K562 (cell line): ENCODE measurements around the gene ZFP69. TPM values are rescaled to one million over a fixed set of nuclear protein-coding genes. Genes with fewer than 3 reads are reported as not detected.
A peak's percentile ranks its signal among the peaks of the same experiment; 100 is the strongest.

ENCODE experiments used
- BRCA1 ChIP-seq, 2 experiments: fragments of 450-650 bp in 1 of 2; sonication (generic) in 1 of 2; formaldehyde crosslinking in 1 of 2; IDR thresholded peaks; 2 replicates each; pipeline versions ENCODE4 v1.5.0 to v1.6.1; 2017 to 2020; ENCODE audit warnings: mild to moderate bottlenecking in 1 of 2, missing genetic modification reagents in 1 of 2
- CBFA2T3 ChIP-seq: fragments of 450-650 bp; IDR thresholded peaks from 2 replicates; pipeline ENCODE4 v1.6.1; 2017
- CEBPG ChIP-seq, 3 experiments: fragments of 200-800 bp in 1 of 3; sonication (Bioruptor generic) in 1 of 3; sonication (generic) in 1 of 3; formaldehyde crosslinking in 1 of 3; IDR thresholded peaks in 2 of 3; conservative IDR thresholded peaks in 1 of 3; 2 replicates each; pipeline versions ENCODE4 v1.6.1 to v1.8.0; 2016 to 2022; ENCODE audit warnings: missing compliant biosample characterization in 2 of 3, missing genetic modification characterization in 2 of 3, mild to moderate bottlenecking in 1 of 3, missing genetic modification reagents in 1 of 3
- EGR1 ChIP-seq: fragments of 450-650 bp; conservative IDR thresholded peaks from 2 replicates; pipeline ENCODE4 v1.6.1; 2017; ENCODE audit warnings: mild to moderate bottlenecking
- ETV5 ChIP-seq: sonication (generic); formaldehyde crosslinking; IDR thresholded peaks from 2 replicates; pipeline ENCODE4 v1.4.0; 2020; ENCODE audit warnings: low read depth, mild to moderate bottlenecking, missing genetic modification reagents
- KDM4B ChIP-seq, 2 experiments: fragments of 450-650 bp in 1 of 2; sonication (generic) in 1 of 2; IDR thresholded peaks; 2 replicates each; pipeline ENCODE4 v1.6.1; 2016 to 2017; ENCODE audit warnings: borderline replicate concordance in 2 of 2, antibody characterized with exemption in 1 of 2, low read depth in 1 of 2, mild to moderate bottlenecking in 1 of 2
- LEF1 ChIP-seq: fragments of 450-650 bp; IDR thresholded peaks from 2 replicates; pipeline ENCODE4 v1.6.1; 2016; ENCODE audit warnings: mild to moderate bottlenecking
- NBN ChIP-seq: fragments of 450-650 bp; IDR thresholded peaks from 2 replicates; pipeline ENCODE4 v1.6.1; 2016; ENCODE audit warnings: low read depth, mild to moderate bottlenecking
- PHTF2 ChIP-seq: fragments of 250-450 bp; sonication (Bioruptor Pico); IDR thresholded peaks from 2 replicates; pipeline ENCODE4 v1.5.0; 2021; ENCODE audit warnings: mild to moderate bottlenecking
- SIN3A ChIP-seq, 2 experiments: fragments of 150-350 bp in 1 of 2; IDR thresholded peaks; 2 replicates each; pipeline ENCODE4 v1.6.1; 2011 to 2016; ENCODE audit warnings: borderline replicate concordance in 2 of 2, low read depth in 2 of 2, low read length in 2 of 2, mild to moderate bottlenecking in 2 of 2, moderate library complexity in 2 of 2; ENCODE audit not compliant: control insufficient read depth in 1 of 2
- SUPT5H ChIP-seq: fragments of 450-650 bp; IDR thresholded peaks from 2 replicates; pipeline ENCODE4 v1.6.1; 2016
- ZC3H11A ChIP-seq: IDR thresholded peaks from 2 replicates; pipeline ENCODE4 v1.6.1; 2012; ENCODE audit warnings: low read depth, low read length, improper control_type of control experiment
- ZNF124 ChIP-seq: sonication (generic); formaldehyde crosslinking; IDR thresholded peaks from 2 replicates; pipeline ENCODE4 v1.8.1; 2022; ENCODE audit warnings: missing genetic modification reagents
- ZNF282 ChIP-seq: sonication (generic); formaldehyde crosslinking; IDR thresholded peaks from 2 replicates; pipeline ENCODE4 v1.8.1; 2023; ENCODE audit warnings: missing genetic modification reagents
- ZNF408 ChIP-seq: fragments of 250-450 bp; sonication (Bioruptor Pico); IDR thresholded peaks from 2 replicates; pipeline ENCODE4 v1.4.0; 2020; ENCODE audit warnings: low read depth, mild to moderate bottlenecking, moderate library complexity
- ZNF79 ChIP-seq: fragments of 250-450 bp; sonication (Bioruptor Pico); IDR thresholded peaks from 2 replicates; pipeline ENCODE4 v1.4.0; 2020; ENCODE audit warnings: low read depth, mild to moderate bottlenecking, moderate library complexity
- polyA plus RNA-seq, 8 experiments: library from polyadenylated mRNA; depleted of rRNA in 4 of 8; stranded (reverse) in 5 of 8; unstranded in 3 of 8; fragments of >200 nt; fragmentation: Nextera tagmentation in 2 of 8; fragmentation: Illumina TruSeq in 1 of 8; extraction: Ambion mirVana in 2 of 8; extraction: Trizol in 1 of 8; gene quantifications; 2 replicates each; pipeline versions ENCODE4 v1.2.1 to v1.2.3, GENCODE V29; 2011 to 2014; ENCODE audit warnings: inconsistent platforms in 1 of 8, missing spikeins in 1 of 8
- total RNA-seq, 7 experiments: library from RNA; depleted of rRNA in 6 of 7; stranded (reverse); fragments of >200 nt in 6 of 7; fragmentation: Illumina TruSeq in 2 of 7; extraction: Trizol in 2 of 7; gene quantifications; 2 replicates each; pipeline versions ENCODE4 v1.2.1 to v1.2.3, GENCODE V29; 2011 to 2021; ENCODE audit warnings: low replicate concordance in 1 of 7
- TF ChIP-seq, protein P1 (sequence below): fragments of 250-450 bp; sonication (Bioruptor Pico); IDR thresholded peaks from 2 replicates; pipeline ENCODE4 v1.8.0; 2021; ENCODE audit warnings: moderate library complexity, mild to moderate bottlenecking, inconsistent platforms
- TF ChIP-seq, protein P2 (sequence below): fragments of 250-450 bp; sonication (Bioruptor Pico); IDR thresholded peaks from 2 replicates; pipeline ENCODE4 v1.4.0; 2020; ENCODE audit warnings: mild to moderate bottlenecking
- TF ChIP-seq, protein P3 (sequence below): fragments of 450-650 bp; IDR thresholded peaks from 2 replicates; pipeline ENCODE4 v1.6.1; 2016; ENCODE audit warnings: antibody characterized with exemption
- TF ChIP-seq, protein P4 (sequence below), 2 experiments: IDR thresholded peaks; 2 replicates each; pipeline ENCODE4 v1.6.1; 2012; ENCODE audit warnings: improper control_type of control experiment in 2 of 2, low read depth in 2 of 2, low read length in 2 of 2, borderline replicate concordance in 1 of 2

Gene ZFP69
- total and polyA plus RNA-seq, 9 of the 15 experiments (the other 6 are each of a cell fraction or from before 2014, with no cell fraction given): 2.0 to 8.4 (median 5.7) TPM

DNA sequence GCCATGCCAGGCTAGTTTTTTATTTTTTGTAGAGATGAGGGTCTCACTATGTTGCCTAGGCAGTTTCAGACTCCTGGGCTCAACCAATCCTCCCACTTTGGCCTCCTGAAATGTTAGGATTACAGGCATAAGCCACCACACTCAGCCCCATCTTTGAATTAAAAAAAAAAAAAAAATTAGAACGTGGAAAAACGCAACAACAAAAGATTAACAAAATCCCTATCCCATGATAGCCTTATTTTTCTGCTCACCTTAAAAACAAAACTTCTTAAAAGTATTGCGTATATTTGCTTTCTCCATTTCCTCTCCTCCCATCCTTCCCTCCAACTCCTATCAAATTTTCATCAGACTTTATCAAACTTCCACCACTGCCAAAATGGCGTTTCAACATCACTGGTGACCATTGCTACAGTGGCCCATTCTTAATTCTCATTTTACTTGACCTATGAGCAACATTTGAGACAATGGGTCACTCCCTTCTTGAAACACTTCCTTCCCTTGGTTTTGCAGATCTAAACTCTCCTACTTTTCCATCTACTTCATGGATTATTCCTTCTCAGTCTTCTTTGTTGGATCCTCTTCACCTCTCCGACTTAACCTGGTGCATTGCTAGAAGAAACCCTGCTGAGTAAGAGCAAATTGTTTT is 53.8 kb downstream of the ZFP69 start (continued):
- TF ChIP-seq, protein P1, sequence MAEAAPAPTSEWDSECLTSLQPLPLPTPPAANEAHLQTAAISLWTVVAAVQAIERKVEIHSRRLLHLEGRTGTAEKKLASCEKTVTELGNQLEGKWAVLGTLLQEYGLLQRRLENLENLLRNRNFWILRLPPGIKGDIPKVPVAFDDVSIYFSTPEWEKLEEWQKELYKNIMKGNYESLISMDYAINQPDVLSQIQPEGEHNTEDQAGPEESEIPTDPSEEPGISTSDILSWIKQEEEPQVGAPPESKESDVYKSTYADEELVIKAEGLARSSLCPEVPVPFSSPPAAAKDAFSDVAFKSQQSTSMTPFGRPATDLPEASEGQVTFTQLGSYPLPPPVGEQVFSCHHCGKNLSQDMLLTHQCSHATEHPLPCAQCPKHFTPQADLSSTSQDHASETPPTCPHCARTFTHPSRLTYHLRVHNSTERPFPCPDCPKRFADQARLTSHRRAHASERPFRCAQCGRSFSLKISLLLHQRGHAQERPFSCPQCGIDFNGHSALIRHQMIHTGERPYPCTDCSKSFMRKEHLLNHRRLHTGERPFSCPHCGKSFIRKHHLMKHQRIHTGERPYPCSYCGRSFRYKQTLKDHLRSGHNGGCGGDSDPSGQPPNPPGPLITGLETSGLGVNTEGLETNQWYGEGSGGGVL (CRISPR knock-in tag): no peak
- TF ChIP-seq, protein P2, sequence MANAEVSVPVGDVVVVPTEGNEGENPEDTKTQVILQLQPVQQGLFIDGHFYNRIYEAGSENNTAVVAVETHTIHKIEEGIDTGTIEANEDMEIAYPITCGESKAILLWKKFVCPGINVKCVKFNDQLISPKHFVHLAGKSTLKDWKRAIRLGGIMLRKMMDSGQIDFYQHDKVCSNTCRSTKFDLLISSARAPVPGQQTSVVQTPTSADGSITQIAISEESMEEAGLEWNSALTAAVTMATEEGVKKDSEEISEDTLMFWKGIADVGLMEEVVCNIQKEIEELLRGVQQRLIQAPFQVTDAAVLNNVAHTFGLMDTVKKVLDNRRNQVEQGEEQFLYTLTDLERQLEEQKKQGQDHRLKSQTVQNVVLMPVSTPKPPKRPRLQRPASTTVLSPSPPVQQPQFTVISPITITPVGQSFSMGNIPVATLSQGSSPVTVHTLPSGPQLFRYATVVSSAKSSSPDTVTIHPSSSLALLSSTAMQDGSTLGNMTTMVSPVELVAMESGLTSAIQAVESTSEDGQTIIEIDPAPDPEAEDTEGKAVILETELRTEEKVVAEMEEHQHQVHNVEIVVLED: no peak
- TF ChIP-seq, protein P3, sequence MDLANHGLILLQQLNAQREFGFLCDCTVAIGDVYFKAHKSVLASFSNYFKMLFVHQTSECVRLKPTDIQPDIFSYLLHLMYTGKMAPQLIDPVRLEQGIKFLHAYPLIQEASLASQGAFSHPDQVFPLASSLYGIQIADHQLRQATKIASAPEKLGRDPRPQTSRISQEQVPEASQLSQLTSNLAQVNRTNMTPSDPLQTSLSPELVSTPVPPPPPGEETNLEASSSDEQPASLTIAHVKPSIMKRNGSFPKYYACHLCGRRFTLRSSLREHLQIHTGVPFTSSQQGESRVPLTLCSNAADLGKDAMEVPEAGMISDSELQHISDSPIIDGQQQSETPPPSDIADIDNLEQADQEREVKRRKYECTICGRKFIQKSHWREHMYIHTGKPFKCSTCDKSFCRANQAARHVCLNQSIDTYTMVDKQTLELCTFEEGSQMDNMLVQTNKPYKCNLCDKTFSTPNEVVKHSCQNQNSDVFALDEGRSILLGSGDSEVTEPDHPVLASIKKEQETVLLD: 0 out of 2 replicates have a peak, but pooled peaks have one; percentile 38
- TF ChIP-seq, protein P4, sequence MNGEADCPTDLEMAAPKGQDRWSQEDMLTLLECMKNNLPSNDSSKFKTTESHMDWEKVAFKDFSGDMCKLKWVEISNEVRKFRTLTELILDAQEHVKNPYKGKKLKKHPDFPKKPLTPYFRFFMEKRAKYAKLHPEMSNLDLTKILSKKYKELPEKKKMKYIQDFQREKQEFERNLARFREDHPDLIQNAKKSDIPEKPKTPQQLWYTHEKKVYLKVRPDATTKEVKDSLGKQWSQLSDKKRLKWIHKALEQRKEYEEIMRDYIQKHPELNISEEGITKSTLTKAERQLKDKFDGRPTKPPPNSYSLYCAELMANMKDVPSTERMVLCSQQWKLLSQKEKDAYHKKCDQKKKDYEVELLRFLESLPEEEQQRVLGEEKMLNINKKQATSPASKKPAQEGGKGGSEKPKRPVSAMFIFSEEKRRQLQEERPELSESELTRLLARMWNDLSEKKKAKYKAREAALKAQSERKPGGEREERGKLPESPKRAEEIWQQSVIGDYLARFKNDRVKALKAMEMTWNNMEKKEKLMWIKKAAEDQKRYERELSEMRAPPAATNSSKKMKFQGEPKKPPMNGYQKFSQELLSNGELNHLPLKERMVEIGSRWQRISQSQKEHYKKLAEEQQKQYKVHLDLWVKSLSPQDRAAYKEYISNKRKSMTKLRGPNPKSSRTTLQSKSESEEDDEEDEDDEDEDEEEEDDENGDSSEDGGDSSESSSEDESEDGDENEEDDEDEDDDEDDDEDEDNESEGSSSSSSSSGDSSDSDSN (IDR thresholded peaks at IDR 0.05; ENCODE audit: borderline replicate concordance in 1 of 2, low read depth in 2 of 2, low read length in 2 of 2): no peak
- TF ChIP-seq ZNF79 (no peak), ZC3H11A (no peak), NBN (peak; percentile 41; the same call in 1 of the 2 replicates), PHTF2 (CRISPR knock-in tag) (no peak), KDM4B (IDR thresholded peaks at IDR 0.05; ENCODE audit: borderline replicate concordance in 2 of 2, low read depth in 1 of 2) (no peak), SIN3A (IDR thresholded peaks at IDR 0.05; ENCODE audit: borderline replicate concordance in 2 of 2, control insufficient read depth in 1 of 2, low read depth in 2 of 2, low read length in 2 of 2) (no peak), CEBPG (CRISPR knock-in tag; IDR thresholded peaks at IDR 0.05) (no peak), CEBPG (tag; conservative IDR thresholded peaks at IDR 0.05 in 1 of 2, IDR thresholded peaks at IDR 0.05 in 1 of 2) (peak; percentile 38 to 59; a peak in 2 of 4 replicates), ETV5 (CRISPR knock-in tag) (no peak), CBFA2T3 (no peak), SUPT5H (no peak), ZNF408 (CRISPR knock-in tag) (no peak), ZNF282 (CRISPR knock-in tag) (no peak), ZNF124 (CRISPR knock-in tag) (no peak), BRCA1 (IDR thresholded peaks at IDR 0.05) (no peak), BRCA1 (CRISPR knock-in tag; IDR thresholded peaks at IDR 0.05) (no peak), EGR1 (no peak), LEF1 (0 out of 2 replicates have a peak, but pooled peaks have one; percentile 20)
